Fibroblast of the aortic adventitia (primary cell): ENCODE measurements around the gene LAMTOR5. TPM values are rescaled to one million over a fixed set of nuclear protein-coding genes. Genes with fewer than 3 reads are reported as not detected.
A peak's percentile ranks its signal among the peaks of the same experiment; 100 is the strongest.
"Not testable (repeated sequence)": the region's sequence is repeated elsewhere in the genome, so short reads cannot be mapped to it uniquely, and the experiment has no call there.

ENCODE experiments used
- DNase-seq: peaks from one replicate; pipeline ENCODE4 v3.0.0-alpha.2; 2010; ENCODE audit warnings: low read depth
- H3K4me3 ChIP-seq: 2 replicates; pipeline ENCODE4 v1.5.1; 2011; ENCODE audit warnings: low read depth, mild to moderate bottlenecking, control low read depth, low read length, moderate library complexity
- total RNA-seq: library from RNA; depleted of rRNA; stranded (reverse); fragments of >200 nt; gene quantifications from 2 replicates; pipeline ENCODE4 v1.2.3, GENCODE V29; 2012; ENCODE audit warnings: low replicate concordance
- TF ChIP-seq, protein P1 (sequence below): IDR thresholded peaks from 2 replicates; pipeline ENCODE4 v1.5.1; 2011; ENCODE audit warnings: mild to moderate bottlenecking, low read length, control low read depth, inconsistent platforms; ENCODE audit not compliant: insufficient read depth

Gene LAMTOR5
- total RNA-seq, 1 donor, result 96.5 TPM

DNA sequence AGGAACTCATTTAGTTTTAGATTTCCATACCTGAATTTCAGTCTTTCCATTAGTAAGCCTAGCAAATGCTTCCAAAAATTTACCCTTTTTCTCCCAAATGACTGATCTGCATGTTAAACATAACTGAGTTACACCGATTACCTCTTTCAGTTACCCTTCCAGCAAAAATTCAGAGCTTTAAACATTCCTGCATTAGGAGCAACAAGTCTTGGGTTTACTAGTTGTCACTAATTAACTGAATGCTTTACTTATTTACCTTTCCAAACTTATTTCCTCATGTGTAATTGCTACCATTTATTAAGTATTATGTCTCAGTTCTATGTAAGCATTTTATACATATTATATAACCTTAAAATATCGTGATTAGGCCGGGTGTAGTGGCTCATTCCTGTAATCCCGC is 3.1 kb downstream of the LAMTOR5 start:
- DNase-seq, result no peak
- TF ChIP-seq, protein P1, sequence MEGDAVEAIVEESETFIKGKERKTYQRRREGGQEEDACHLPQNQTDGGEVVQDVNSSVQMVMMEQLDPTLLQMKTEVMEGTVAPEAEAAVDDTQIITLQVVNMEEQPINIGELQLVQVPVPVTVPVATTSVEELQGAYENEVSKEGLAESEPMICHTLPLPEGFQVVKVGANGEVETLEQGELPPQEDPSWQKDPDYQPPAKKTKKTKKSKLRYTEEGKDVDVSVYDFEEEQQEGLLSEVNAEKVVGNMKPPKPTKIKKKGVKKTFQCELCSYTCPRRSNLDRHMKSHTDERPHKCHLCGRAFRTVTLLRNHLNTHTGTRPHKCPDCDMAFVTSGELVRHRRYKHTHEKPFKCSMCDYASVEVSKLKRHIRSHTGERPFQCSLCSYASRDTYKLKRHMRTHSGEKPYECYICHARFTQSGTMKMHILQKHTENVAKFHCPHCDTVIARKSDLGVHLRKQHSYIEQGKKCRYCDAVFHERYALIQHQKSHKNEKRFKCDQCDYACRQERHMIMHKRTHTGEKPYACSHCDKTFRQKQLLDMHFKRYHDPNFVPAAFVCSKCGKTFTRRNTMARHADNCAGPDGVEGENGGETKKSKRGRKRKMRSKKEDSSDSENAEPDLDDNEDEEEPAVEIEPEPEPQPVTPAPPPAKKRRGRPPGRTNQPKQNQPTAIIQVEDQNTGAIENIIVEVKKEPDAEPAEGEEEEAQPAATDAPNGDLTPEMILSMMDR, result no peak

DNA sequence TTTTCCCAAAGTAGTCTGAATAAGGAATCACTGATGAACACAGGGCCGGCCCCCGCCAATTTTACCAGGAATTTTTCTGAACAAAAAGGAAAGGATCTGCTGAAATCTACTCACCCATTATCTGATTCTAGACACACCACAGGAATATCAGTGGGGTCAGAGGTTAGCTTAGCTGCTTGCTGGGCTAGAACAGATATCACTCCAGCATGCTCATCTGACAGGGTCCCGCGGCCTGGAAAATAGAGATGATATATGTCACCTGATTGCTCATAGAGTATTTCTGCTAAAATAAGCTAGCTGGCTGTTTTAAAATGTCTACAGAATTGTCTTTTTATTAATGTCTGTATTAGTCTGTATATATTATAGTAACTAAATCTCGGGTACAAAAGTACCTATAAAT is 3.7 kb downstream of the LAMTOR5 start:
- TF ChIP-seq, protein P1, result no peak
- H3K4me3 ChIP-seq, result no peak overlapping the region
- DNase-seq, result no peak

More for the DNA sequence above, 3.1 kb downstream of the LAMTOR5 start:
- H3K4me3 ChIP-seq, result no peak overlapping the region

DNA sequence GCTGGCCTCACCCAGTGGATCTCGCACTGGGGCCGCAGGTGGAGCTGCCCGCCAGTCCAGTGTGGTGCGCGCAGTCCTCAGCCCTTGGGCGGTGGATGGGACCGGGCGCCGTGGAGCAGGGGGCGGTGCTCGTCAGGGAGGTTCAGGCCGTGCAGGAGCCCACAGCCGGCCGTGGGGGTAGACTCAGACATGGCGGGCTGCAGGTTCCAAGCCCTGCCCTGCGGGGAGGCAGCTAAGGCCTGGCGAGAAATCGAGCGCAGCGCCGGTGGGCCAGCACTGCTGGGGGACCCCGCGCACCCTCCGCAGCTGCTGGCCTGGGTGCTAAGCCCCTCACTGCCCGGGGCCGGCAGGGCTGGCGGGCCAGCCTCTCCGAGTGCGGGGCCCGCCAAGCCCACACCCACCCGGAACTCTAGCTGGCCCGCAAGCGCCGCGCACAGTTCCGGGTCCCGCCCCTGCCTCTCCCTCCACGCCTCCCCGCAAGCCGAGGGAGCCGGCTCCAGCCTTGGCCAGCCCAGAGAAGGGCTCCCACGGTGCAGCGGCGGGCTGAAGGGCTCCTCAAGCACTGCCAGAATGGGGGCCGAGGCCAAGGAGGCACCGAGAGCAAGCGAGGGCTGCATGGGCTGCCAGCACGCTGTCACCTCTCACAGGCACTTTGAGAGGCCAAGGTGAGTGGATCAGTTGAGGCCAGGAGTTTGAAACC is 11.1 kb downstream of the LAMTOR5 start:
- not testable (repeated sequence) for H3K4me3 ChIP-seq, DNase-seq

DNA sequence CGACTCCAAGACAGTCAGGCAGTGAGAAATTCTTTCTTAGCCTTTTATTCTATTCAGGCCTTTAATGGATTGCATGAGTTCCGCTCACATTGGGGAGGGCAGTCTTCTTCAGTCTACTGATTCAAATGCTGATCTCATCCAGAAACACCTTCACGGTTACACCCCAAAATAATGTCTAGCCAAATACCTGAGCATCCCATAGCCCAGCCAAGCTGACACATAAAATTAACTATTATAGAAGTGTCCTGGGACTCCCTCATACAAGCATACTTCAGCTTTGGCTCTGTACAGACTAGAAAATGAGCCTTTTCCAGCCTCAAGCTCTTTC is 13.0 kb downstream of the LAMTOR5 start:
- TF ChIP-seq, protein P1, result no peak
- no peak overlapping the region for H3K4me3 ChIP-seq
- DNase-seq, result no peak

DNA sequence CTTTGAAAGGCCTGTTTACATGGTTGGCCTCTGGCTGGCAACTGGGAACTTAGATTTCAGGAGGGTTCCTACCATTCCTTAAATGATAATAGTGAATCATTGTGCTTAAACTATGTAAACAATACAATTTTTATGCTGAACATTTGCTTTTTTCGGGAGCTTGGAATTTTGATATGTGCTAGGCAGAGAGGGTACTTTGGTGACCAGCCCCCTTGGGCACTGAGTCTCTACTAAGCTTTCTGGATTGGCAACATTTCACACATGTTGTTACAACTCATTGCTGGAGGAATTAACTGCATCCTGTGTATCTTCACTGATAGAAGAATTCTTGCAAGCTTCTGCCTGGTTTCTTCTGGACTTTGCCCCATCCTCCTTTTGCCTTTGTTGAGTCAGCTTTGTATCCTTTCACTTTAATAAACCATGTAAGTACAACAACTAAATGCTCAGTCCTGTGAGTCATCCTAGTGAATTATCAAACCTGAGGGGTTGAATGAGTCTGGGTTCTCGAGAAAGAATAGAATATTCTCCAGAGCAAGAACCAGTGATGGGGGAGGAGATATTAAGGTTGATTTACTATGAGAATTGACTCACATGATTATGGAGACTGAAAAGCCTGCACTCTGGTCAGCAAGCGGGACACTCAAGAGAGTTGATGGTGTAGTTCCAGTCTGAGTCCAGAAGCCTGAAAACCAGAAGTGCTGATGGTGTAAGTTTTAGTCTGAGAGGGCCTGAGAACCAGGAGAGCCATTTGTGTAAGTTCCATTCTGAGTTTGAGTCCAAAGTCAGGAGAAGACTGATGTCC is 13.6 kb downstream of the LAMTOR5 start:
- TF ChIP-seq, protein P1, result no peak

DNA sequence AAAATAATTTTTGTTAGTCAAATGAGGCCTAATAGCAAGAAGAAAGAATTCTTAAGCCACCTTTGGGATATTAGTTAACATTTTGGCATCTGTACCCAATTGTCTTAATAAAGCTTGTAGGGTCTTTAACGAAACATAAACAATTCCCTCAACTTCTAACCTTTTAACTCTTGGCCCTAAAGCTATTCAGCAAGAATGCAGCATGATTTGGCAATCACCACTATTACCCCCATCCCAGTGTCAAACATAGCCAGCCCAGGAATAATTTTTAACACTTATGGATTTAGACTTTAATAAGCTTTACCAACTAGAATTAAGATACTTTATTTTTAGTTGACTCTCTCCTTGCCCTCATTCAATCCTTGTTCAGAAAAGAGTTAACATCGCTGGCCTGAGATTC is 14.2 kb downstream of the LAMTOR5 start:
- TF ChIP-seq, protein P1, result no peak
- no peak overlapping the region for H3K4me3 ChIP-seq
- DNase-seq, result no peak

More for the DNA sequence above, 13.6 kb downstream of the LAMTOR5 start:
- DNase-seq, result peak; percentile 71
- H3K4me3 ChIP-seq, result no peak overlapping the region

DNA sequence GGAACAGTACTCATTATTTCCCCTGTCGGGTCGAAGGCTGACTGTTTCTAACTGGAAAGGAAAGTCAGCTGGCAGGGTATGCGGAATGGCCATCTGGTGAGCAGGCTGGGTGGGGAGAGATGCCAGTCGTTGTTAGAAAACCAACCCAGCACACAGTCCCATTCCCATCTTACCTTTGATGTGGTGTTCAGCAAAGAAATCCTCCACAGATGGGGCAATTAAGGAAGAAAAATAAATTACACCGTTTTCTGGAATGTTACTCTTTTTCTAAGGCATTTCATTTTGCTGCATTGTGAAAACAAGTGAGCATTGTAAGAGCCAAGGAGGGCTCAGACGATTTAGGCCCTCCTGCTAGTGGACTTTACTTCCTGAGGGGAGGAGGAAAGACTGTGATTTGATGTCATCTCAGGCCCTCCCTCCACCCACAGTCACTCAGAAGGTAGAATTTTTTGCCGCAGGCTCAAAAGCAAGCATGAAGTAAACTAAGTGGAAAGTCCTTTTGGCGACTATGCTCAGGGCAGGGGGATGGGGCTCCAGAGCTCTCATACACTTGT is 16.7 kb downstream of the LAMTOR5 start, which contains the start of gene SLC16A4:
Gene SLC16A4 (minus strand): TSS at position 335 of the 554 bp plus-strand sequence. CDS start 1,703 bp downstream, outside the sequence.
- TF ChIP-seq, protein P1, result no peak
- H3K4me3 ChIP-seq, result peak within 1 kb of the TSS; percentile 64
- DNase-seq, result peak; percentile 76
